ENCODE measurements around the gene SLC36A4.
"Not testable (repeated sequence)": the region's sequence is repeated elsewhere in the genome, so short reads cannot be mapped to it uniquely, and the experiment has no call there.

Gene SLC36A4

GRCh38 chr11:93193731-93194130 lies 4.1 kb downstream of the SLC36A4 start:
- H3K27ac ChIP-seq (ENCODE audit: low read depth, low read length): no peak overlapping the region
- H3K9ac ChIP-seq (ENCODE audit: low read length): no peak overlapping the region
- H3K4me1 ChIP-seq (ENCODE audit: control insufficient read depth, insufficient read depth, low read length): peaks cover 15% of the 10 kb centered on the region
- H3K27me3 ChIP-seq (ENCODE audit: control insufficient read depth, insufficient read depth, low read length): no peaks in the 10 kb centered on the region
- H3K9me3 ChIP-seq (ENCODE audit: control insufficient read depth, insufficient read depth, low read depth, low read length): peaks cover 8% of the 10 kb centered on the region; the same call in 1 of the 2 replicates
- H3K4me3 ChIP-seq (ENCODE audit: low read depth, low read length): no peak overlapping the region
- H3K36me3 ChIP-seq (ENCODE audit: control insufficient read depth, insufficient read depth, low read length): 0 out of 2 replicates have a peak, but pooled peaks cover 2% of the 10 kb centered on the region

DNA sequence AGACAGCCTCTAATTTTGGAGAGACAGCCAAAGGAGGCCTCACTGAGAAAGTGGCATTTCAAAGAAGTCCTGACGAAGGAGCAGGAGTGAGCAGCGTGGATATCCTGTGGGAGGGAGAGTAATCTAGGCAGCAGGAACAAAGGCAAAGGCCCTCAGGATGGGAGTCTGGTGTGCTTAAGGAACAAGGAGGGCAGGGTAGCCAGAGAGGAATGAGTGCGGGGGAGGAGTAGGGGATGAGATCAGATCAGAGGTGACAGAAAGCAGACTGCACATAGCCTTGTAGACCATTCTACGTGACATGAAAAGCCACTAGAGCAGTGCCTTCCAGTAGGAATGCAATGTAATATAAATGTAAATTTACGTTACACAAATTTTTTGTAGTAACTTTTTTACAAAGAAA lies 5.6 kb downstream of the SLC36A4 start:
- Histone ChIP-seq H3K9me3 (ENCODE audit: control insufficient read depth, insufficient read depth, low read depth, low read length) (peaks cover 23% of the 10 kb centered on the region), H3K36me3 (ENCODE audit: control insufficient read depth, insufficient read depth, low read length) (0 out of 2 replicates have a peak, but pooled peaks cover 2% of the 10 kb centered on the region), H3K4me1 (ENCODE audit: control insufficient read depth, insufficient read depth, low read length) (peaks cover 12% of the 10 kb centered on the region; the same call in 1 of the 2 replicates), H3K9ac (ENCODE audit: low read length) (no peak overlapping the region), H3K27me3 (ENCODE audit: control insufficient read depth, insufficient read depth, low read length) (no peaks in the 10 kb centered on the region), H3K4me3 (ENCODE audit: low read depth, low read length) (no peak overlapping the region), H3K27ac (ENCODE audit: low read depth, low read length) (no peak overlapping the region)

- H3K9me3 ChIP-seq (ENCODE audit: control insufficient read depth, insufficient read depth, low read depth, low read length): peaks cover 30% of the 10 kb centered on the region
- no peaks in the 10 kb centered on the region for H3K27me3 ChIP-seq (ENCODE audit: control insufficient read depth, insufficient read depth, low read length)
- peaks cover 5% of the 10 kb centered on the region; the same call in 1 of the 2 replicates for H3K4me1 ChIP-seq (ENCODE audit: control insufficient read depth, insufficient read depth, low read length)
- H3K27ac ChIP-seq (ENCODE audit: low read depth, low read length): no peak overlapping the region
- no peak overlapping the region for H3K4me3 ChIP-seq (ENCODE audit: low read depth, low read length)
- H3K36me3 ChIP-seq (ENCODE audit: control insufficient read depth, insufficient read depth, low read length): peaks cover 16% of the 10 kb centered on the region
- H3K9ac ChIP-seq (ENCODE audit: low read length): no peak overlapping the region
Observed at GRCh38 chr11:93189462-93189861, 8.3 kb downstream of the SLC36A4 start.

- Histone ChIP-seq H3K4me1 (ENCODE audit: control insufficient read depth, insufficient read depth, low read length) (peaks cover 5% of the 10 kb centered on the region; the same call in 1 of the 2 replicates), H3K9ac (ENCODE audit: low read length) (no peak overlapping the region), H3K36me3 (ENCODE audit: control insufficient read depth, insufficient read depth, low read length) (peaks cover 19% of the 10 kb centered on the region), H3K4me3 (ENCODE audit: low read depth, low read length) (no peak overlapping the region), H3K27me3 (ENCODE audit: control insufficient read depth, insufficient read depth, low read length) (no peaks in the 10 kb centered on the region), H3K9me3 (ENCODE audit: control insufficient read depth, insufficient read depth, low read depth, low read length) (peaks cover 30% of the 10 kb centered on the region), H3K27ac (ENCODE audit: low read depth, low read length) (no peak overlapping the region)
Observed at GRCh38 chr11:93188726-93189125, 9.1 kb downstream of the SLC36A4 start.

DNA sequence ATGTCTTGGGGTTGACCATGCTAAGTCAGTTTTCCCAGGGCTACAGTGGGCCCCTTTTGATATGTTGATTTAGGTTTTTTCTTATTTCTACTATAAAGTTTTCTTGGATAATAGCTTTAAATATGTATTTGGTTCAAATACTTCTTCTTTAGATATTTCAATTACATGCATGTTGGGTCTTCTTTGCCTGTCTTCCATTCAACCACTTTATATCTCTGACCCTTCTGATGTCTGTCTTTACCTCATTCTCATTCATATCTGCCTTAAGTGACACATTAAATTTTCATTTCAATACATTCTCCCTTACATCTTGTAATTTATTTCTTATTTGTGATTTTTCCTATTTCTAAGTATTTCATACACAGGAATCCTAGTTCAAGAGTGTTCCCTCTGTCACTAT lies 10.5 kb downstream of the SLC36A4 start:
- no peak overlapping the region for H3K27ac ChIP-seq (ENCODE audit: low read depth, low read length)
- no peak overlapping the region for H3K4me3 ChIP-seq (ENCODE audit: low read depth, low read length)
- peaks cover 5% of the 10 kb centered on the region; the same call in 1 of the 2 replicates for H3K4me1 ChIP-seq (ENCODE audit: control insufficient read depth, insufficient read depth, low read length)
- peaks cover 29% of the 10 kb centered on the region for H3K36me3 ChIP-seq (ENCODE audit: control insufficient read depth, insufficient read depth, low read length)
- peaks cover 30% of the 10 kb centered on the region for H3K9me3 ChIP-seq (ENCODE audit: control insufficient read depth, insufficient read depth, low read depth, low read length)
- H3K9ac ChIP-seq (ENCODE audit: low read length): no peak overlapping the region
- no peaks in the 10 kb centered on the region for H3K27me3 ChIP-seq (ENCODE audit: control insufficient read depth, insufficient read depth, low read length)

- not testable (repeated sequence) for H3K4me3 ChIP-seq (ENCODE audit: low read depth, low read length); H3K4me1 ChIP-seq (ENCODE audit: control insufficient read depth, insufficient read depth, low read length); H3K9ac ChIP-seq (ENCODE audit: low read length); H3K27me3 ChIP-seq (ENCODE audit: control insufficient read depth, insufficient read depth, low read length); H3K27ac ChIP-seq (ENCODE audit: low read depth, low read length)
- H3K36me3 ChIP-seq (ENCODE audit: control insufficient read depth, insufficient read depth, low read length): peaks cover 55% of the 10 kb centered on the region
- H3K9me3 ChIP-seq (ENCODE audit: control insufficient read depth, insufficient read depth, low read depth, low read length): peaks cover 29% of the 10 kb centered on the region
Observed at GRCh38 chr11:93177891-93178290, 19.9 kb downstream of the SLC36A4 start.

- H3K36me3 ChIP-seq (ENCODE audit: control insufficient read depth, insufficient read depth, low read length): peaks cover 18% of the 10 kb centered on the region
- no peak overlapping the region for H3K9ac ChIP-seq (ENCODE audit: low read length)
- no peaks in the 10 kb centered on the region for H3K27me3 ChIP-seq (ENCODE audit: control insufficient read depth, insufficient read depth, low read length)
- H3K4me1 ChIP-seq (ENCODE audit: control insufficient read depth, insufficient read depth, low read length): no peaks in the 10 kb centered on the region
- no peak overlapping the region for H3K4me3 ChIP-seq (ENCODE audit: low read depth, low read length)
- no peaks in the 10 kb centered on the region for H3K9me3 ChIP-seq (ENCODE audit: control insufficient read depth, insufficient read depth, low read depth, low read length)
- H3K27ac ChIP-seq (ENCODE audit: low read depth, low read length): no peak overlapping the region
Observed at GRCh38 chr11:93169950-93170561, 27.7 kb downstream of the SLC36A4 start.

DNA sequence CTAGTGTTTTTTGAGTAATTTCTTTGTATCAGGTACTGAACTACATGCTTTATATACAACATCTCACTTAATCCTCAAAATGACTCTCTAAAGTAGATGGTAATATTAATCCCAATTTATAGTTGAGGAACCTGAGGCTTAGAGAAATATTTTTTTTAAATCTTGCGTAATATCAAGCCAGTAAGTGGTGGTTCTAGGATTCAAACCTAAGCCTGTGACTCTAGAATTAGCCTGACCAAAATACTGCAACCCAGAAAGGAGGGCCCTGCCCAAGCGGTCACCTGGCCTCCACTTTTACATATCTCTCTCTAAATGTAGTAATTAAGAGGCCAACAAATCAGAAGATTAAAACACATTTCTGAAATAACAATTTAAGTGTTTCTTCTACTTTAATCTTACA lies 28.6 kb downstream of the SLC36A4 start:
- Histone ChIP-seq H3K4me1 (ENCODE audit: control insufficient read depth, insufficient read depth, low read length) (no peaks in the 10 kb centered on the region), H3K27ac (ENCODE audit: low read depth, low read length) (no peak overlapping the region), H3K36me3 (ENCODE audit: control insufficient read depth, insufficient read depth, low read length) (peaks cover 27% of the 10 kb centered on the region), H3K9ac (ENCODE audit: low read length) (no peak overlapping the region), H3K4me3 (ENCODE audit: low read depth, low read length) (no peak overlapping the region), H3K27me3 (ENCODE audit: control insufficient read depth, insufficient read depth, low read length) (no peaks in the 10 kb centered on the region), H3K9me3 (ENCODE audit: control insufficient read depth, insufficient read depth, low read depth, low read length) (no peaks in the 10 kb centered on the region)

- Histone ChIP-seq H3K9ac (ENCODE audit: low read length) (no peak overlapping the region), H3K9me3 (ENCODE audit: control insufficient read depth, insufficient read depth, low read depth, low read length) (no peaks in the 10 kb centered on the region), H3K4me1 (ENCODE audit: control insufficient read depth, insufficient read depth, low read length) (no peaks in the 10 kb centered on the region), H3K27ac (ENCODE audit: low read depth, low read length) (no peak overlapping the region), H3K4me3 (ENCODE audit: low read depth, low read length) (no peak overlapping the region), H3K27me3 (ENCODE audit: control insufficient read depth, insufficient read depth, low read length) (no peaks in the 10 kb centered on the region), H3K36me3 (ENCODE audit: control insufficient read depth, insufficient read depth, low read length) (peaks cover 42% of the 10 kb centered on the region)
Observed at GRCh38 chr11:93166862-93167261, 30.9 kb downstream of the SLC36A4 start.

DNA sequence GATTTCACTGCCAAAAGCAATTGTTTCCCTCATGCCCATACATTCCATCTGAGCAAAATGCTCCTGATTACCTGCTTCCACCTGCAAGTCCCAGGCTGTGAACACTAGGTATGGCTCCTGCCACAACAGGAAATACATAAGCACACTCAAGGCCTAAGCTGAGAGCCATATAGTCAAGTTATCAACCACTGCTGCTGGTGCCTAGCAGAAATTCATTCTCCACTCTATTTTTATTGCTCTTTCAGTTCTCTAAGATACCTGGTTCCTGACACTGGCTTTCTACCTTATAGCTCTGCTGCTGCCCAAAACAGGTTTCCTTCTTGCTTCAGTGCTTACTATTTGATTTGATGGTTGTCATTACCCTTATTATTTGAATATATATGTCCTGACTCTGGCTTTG lies 31.6 kb downstream of the SLC36A4 start:
- H3K4me3 ChIP-seq (ENCODE audit: low read depth, low read length): no peak overlapping the region

GRCh38 chr11:93160808-93161207 lies 37.0 kb downstream of the SLC36A4 start:
- no peaks in the 10 kb centered on the region for H3K27me3 ChIP-seq (ENCODE audit: control insufficient read depth, insufficient read depth, low read length)
- H3K9me3 ChIP-seq (ENCODE audit: control insufficient read depth, insufficient read depth, low read depth, low read length): peaks cover 2% of the 10 kb centered on the region
- H3K9ac ChIP-seq (ENCODE audit: low read length): no peak overlapping the region
- no peak overlapping the region for H3K4me3 ChIP-seq (ENCODE audit: low read depth, low read length)
- no peaks in the 10 kb centered on the region for H3K4me1 ChIP-seq (ENCODE audit: control insufficient read depth, insufficient read depth, low read length)
- no peak overlapping the region for H3K27ac ChIP-seq (ENCODE audit: low read depth, low read length)
- H3K36me3 ChIP-seq (ENCODE audit: control insufficient read depth, insufficient read depth, low read length): peaks cover 60% of the 10 kb centered on the region

More for the DNA sequence above, 31.6 kb downstream of the SLC36A4 start:
- H3K27ac ChIP-seq (ENCODE audit: low read depth, low read length): no peak overlapping the region
- no peaks in the 10 kb centered on the region for H3K9me3 ChIP-seq (ENCODE audit: control insufficient read depth, insufficient read depth, low read depth, low read length)
- no peaks in the 10 kb centered on the region for H3K27me3 ChIP-seq (ENCODE audit: control insufficient read depth, insufficient read depth, low read length)
- H3K36me3 ChIP-seq (ENCODE audit: control insufficient read depth, insufficient read depth, low read length): peaks cover 47% of the 10 kb centered on the region
- no peak overlapping the region for H3K9ac ChIP-seq (ENCODE audit: low read length)
- no peaks in the 10 kb centered on the region for H3K4me1 ChIP-seq (ENCODE audit: control insufficient read depth, insufficient read depth, low read length)

Measured in HUES6 (cell line).